Measurements from ENCODE around the gene KLHL20. TPM values are rescaled to one million over a fixed set of nuclear protein-coding genes. Genes with fewer than 3 reads are reported as not detected.

The KLHL20 gene
- total RNA-seq, 4 donors from 2014 or later: 7.9 to 39.7 (median 27.8) TPM

- Histone ChIP-seq H3K36me3 (peaks cover 0 to 14% (median 6%) of the 10 kb centered on the region in 4 donors), H3K27me3 (no peaks in the 10 kb centered on the region), H3K4me3 (no peak overlapping the region), H3K4me1 (no peaks in the 10 kb centered on the region), H3K9me3 (no peaks in the 10 kb centered on the region), H3K27ac (no peak overlapping the region)
- in situ Hi-C loops (cut with MboI; ENCODE audit: low pct_ligation_motif_present in 1 of 4, low pct_unique_long_range_greater_than_20kb in 1 of 4, low sequenced_read_pairs in 3 of 4) (no loop called here), intact Hi-C loops (cut with DNase I; ENCODE audit: low total_unique reads) (no loop called here)
- DNase-seq: no peak
- WGBS, 2 donors (ENCODE audit: low coverage in 1 of 2): 95 to 96% methylated on average over 10 of the region's 10 CpGs
- TF ChIP-seq POLR2A (IDR thresholded peaks at IDR 0.05): no peak
- TF ChIP-seq EP300 (IDR thresholded peaks at IDR 0.05; ENCODE audit: low read depth): no peak
- TF ChIP-seq POLR2AphosphoS5 (IDR thresholded peaks at IDR 0.05): no peak
Observed at GRCh38 chr1:173742203-173742886, 27.6 kb downstream of the KLHL20 start.

GRCh38 chr1:173744651-173745050 lies 29.9 kb downstream of the KLHL20 start:
- in situ Hi-C loops (cut with MboI; ENCODE audit: low pct_ligation_motif_present in 1 of 4, low pct_unique_long_range_greater_than_20kb in 1 of 4, low sequenced_read_pairs in 3 of 4) (no loop called here), intact Hi-C loops (cut with DNase I; ENCODE audit: low total_unique reads) (no loop called here)
- H3K4me1 ChIP-seq: no peaks in the 10 kb centered on the region
- no peak for DNase-seq
- no peaks in the 10 kb centered on the region for H3K9me3 ChIP-seq
- no peak for TF ChIP-seq POLR2A (IDR thresholded peaks at IDR 0.05)
- peaks cover 0 to 14% (median 6%) of the 10 kb centered on the region in 4 donors for H3K36me3 ChIP-seq
- no peaks in the 10 kb centered on the region for H3K27me3 ChIP-seq
- no peak overlapping the region for H3K27ac ChIP-seq
- 92 to 94% methylated on average over 2 of the region's 2 CpGs for WGBS, 2 donors (ENCODE audit: low coverage in 1 of 2)
- H3K4me3 ChIP-seq: no peak overlapping the region

- H3K9me3 ChIP-seq: no peaks in the 10 kb centered on the region
- 90 to 93% methylated on average over 4 of the region's 4 CpGs for WGBS, 2 donors (ENCODE audit: low coverage in 1 of 2)
- DNase-seq: no peak
- in situ Hi-C loops (cut with MboI; ENCODE audit: low pct_ligation_motif_present in 1 of 4, low pct_unique_long_range_greater_than_20kb in 1 of 4, low sequenced_read_pairs in 3 of 4) (no loop called here), intact Hi-C loops (cut with DNase I; ENCODE audit: low total_unique reads) (no loop called here)
- H3K4me3 ChIP-seq: no peak overlapping the region
- no peak overlapping the region for H3K27ac ChIP-seq
- TF ChIP-seq CTCF (IDR thresholded peaks at IDR 0.05) (no peak), POLR2A (IDR thresholded peaks at IDR 0.05) (no peak), POLR2AphosphoS5 (IDR thresholded peaks at IDR 0.05) (no peak), EP300 (IDR thresholded peaks at IDR 0.05; ENCODE audit: low read depth) (no peak)
- no peaks in the 10 kb centered on the region for H3K4me1 ChIP-seq
- H3K36me3 ChIP-seq: peaks cover 0 to 17% (median 8%) of the 10 kb centered on the region in 4 donors
- no peaks in the 10 kb centered on the region for H3K27me3 ChIP-seq
Observed at GRCh38 chr1:173749137-173749536, 34.4 kb downstream of the KLHL20 start.

GRCh38 chr1:173753830-173754229 lies 39.0 kb downstream of the KLHL20 start:
- TF ChIP-seq CTCF (IDR thresholded peaks at IDR 0.05) (no peak), POLR2A (IDR thresholded peaks at IDR 0.05) (no peak), POLR2AphosphoS5 (IDR thresholded peaks at IDR 0.05) (no peak), EP300 (IDR thresholded peaks at IDR 0.05; ENCODE audit: low read depth) (no peak)
- no peak for DNase-seq
- no peak overlapping the region for H3K27ac ChIP-seq
- peaks cover 0 to 55% (median 28%) of the 10 kb centered on the region in 4 donors for H3K36me3 ChIP-seq
- H3K4me3 ChIP-seq: no peak overlapping the region
- H3K4me1 ChIP-seq: no peaks in the 10 kb centered on the region
- intact Hi-C loops (cut with DNase I; ENCODE audit: low total_unique reads): no loop called here
- H3K9me3 ChIP-seq: no peaks in the 10 kb centered on the region
- H3K27me3 ChIP-seq: no peaks in the 10 kb centered on the region
- in situ Hi-C loops (cut with MboI; ENCODE audit: low pct_ligation_motif_present in 1 of 4, low pct_unique_long_range_greater_than_20kb in 1 of 4, low sequenced_read_pairs in 3 of 4): no loop called here

- 89 to 98% methylated on average over 4 of the region's 4 CpGs for WGBS, 2 donors (ENCODE audit: low coverage in 1 of 2)
- no peak for DNase-seq
- in situ Hi-C loops (cut with MboI; ENCODE audit: low pct_ligation_motif_present in 1 of 4, low pct_unique_long_range_greater_than_20kb in 1 of 4, low sequenced_read_pairs in 3 of 4): no loop called here
- intact Hi-C loops (cut with DNase I; ENCODE audit: low total_unique reads): no loop called here
- Histone ChIP-seq H3K4me3 (no peak overlapping the region), H3K4me1 (no peaks in the 10 kb centered on the region), H3K27me3 (no peaks in the 10 kb centered on the region), H3K27ac (no peak overlapping the region), H3K9me3 (no peaks in the 10 kb centered on the region), H3K36me3 (peaks cover 0 to 61% (median 30%) of the 10 kb centered on the region in 4 donors)
- no peak for TF ChIP-seq POLR2A (IDR thresholded peaks at IDR 0.05)
- TF ChIP-seq POLR2AphosphoS5 (IDR thresholded peaks at IDR 0.05): no peak
- TF ChIP-seq EP300 (IDR thresholded peaks at IDR 0.05; ENCODE audit: low read depth): no peak
Observed at GRCh38 chr1:173757666-173758065, 42.9 kb downstream of the KLHL20 start.

All from transverse colon (tissue), 4 donors.